HG02870 (cell line): Measurements from ENCODE around the gene WDR59.

Experiments
- ATAC-seq: cut with Tn5 transposase; IDR thresholded peaks from one replicate; pipeline ENCODE4 v1.9.1; 2021; ENCODE audit warnings: mild to moderate bottlenecking, moderate library complexity; ENCODE audit not compliant: unreplicated experiment

Gene WDR59

GRCh38 chr16:74825016-74825415, 159.9 kb downstream of the WDR59 start:
- ATAC-seq, result no peak
